Loucy (cell line): ENCODE measurements around the gene PECR.
A peak's percentile ranks its signal among the peaks of the same experiment; 100 is the strongest.

ENCODE experiments used
- H2AFZ ChIP-seq: fragments of 200-600 bp; sonication (generic); 2 replicates; pipeline ENCODE4 v1.6.0; 2016; ENCODE audit warnings: antibody characterized with exemption, mild to moderate bottlenecking, low read length, moderate library complexity
- H3F3A ChIP-seq: fragments of 200-600 bp; 2 replicates; pipeline ENCODE4 v1.6.0; 2016; ENCODE audit warnings: antibody characterized with exemption, low read depth, mild to moderate bottlenecking
- H3K27me3 ChIP-seq: fragments of 200-600 bp; sonication (generic); 2 replicates; pipeline ENCODE4 v1.6.1; 2014; ENCODE audit warnings: low read length, mild to moderate bottlenecking; ENCODE audit not compliant: insufficient read depth, poor library complexity, severe bottlenecking
- H3K36me3 ChIP-seq: fragments of 200-600 bp; sonication (generic); 2 replicates; pipeline ENCODE4 v1.6.1; 2016; ENCODE audit warnings: low read length; ENCODE audit not compliant: insufficient read depth
- H3K4me1 ChIP-seq: fragments of 200-600 bp; sonication (generic); 2 replicates; pipeline ENCODE4 v1.5.1; 2014; ENCODE audit warnings: low read length, mild to moderate bottlenecking; ENCODE audit not compliant: insufficient read depth, poor library complexity, severe bottlenecking
- H3K4me2 ChIP-seq: fragments of 200-600 bp; sonication (generic); 2 replicates; pipeline ENCODE4 v1.6.0; 2014; ENCODE audit warnings: antibody characterized with exemption, low read length, low read depth, mild to moderate bottlenecking; ENCODE audit not compliant: poor library complexity, severe bottlenecking
- H3K4me3 ChIP-seq: fragments of 200-600 bp; sonication (generic); 2 replicates; pipeline ENCODE4 v1.5.1; 2014; ENCODE audit warnings: low read length, mild to moderate bottlenecking, mixed read lengths; ENCODE audit not compliant: poor library complexity, severe bottlenecking
- H3K79me2 ChIP-seq: fragments of 200-600 bp; sonication (generic); 2 replicates; pipeline ENCODE4 v1.6.1; 2014; ENCODE audit warnings: low read length; ENCODE audit not compliant: insufficient read depth
- H3K9ac ChIP-seq: fragments of 200-600 bp; sonication (generic); 2 replicates; pipeline ENCODE4 v1.6.0; 2014; ENCODE audit warnings: mild to moderate bottlenecking, low read depth, low read length, moderate library complexity; ENCODE audit not compliant: poor library complexity, severe bottlenecking
- H3K9me2 ChIP-seq: fragments of 200-600 bp; sonication (generic); replicated peaks from 2 replicates; pipeline ENCODE4 v1.6.1; 2016; ENCODE audit warnings: low read depth, low read length, mixed read lengths
- H3K9me3 ChIP-seq: fragments of 200-600 bp; sonication (generic); 2 replicates; pipeline ENCODE4 v1.6.1; 2014; ENCODE audit warnings: mild to moderate bottlenecking, antibody characterized with exemption, low read length, low read depth; ENCODE audit not compliant: insufficient read depth
- H4K20me1 ChIP-seq: fragments of 200-600 bp; sonication (generic); 2 replicates; pipeline ENCODE4 v1.6.0; 2014; ENCODE audit warnings: antibody characterized with exemption, low read length, mild to moderate bottlenecking; ENCODE audit not compliant: insufficient read depth, poor library complexity, severe bottlenecking
- EZH2phosphoT487 ChIP-seq: fragments of 200-600 bp; IDR thresholded peaks from 2 replicates; pipeline ENCODE4 v1.6.1; 2018; ENCODE audit warnings: antibody characterized with exemption, mild to moderate bottlenecking, moderate library complexity, borderline replicate concordance
- TF ChIP-seq, protein P1 (sequence below): fragments of 200-600 bp; sonication (generic); conservative IDR thresholded peaks from 2 replicates; pipeline ENCODE4 v1.5.1; 2014; ENCODE audit warnings: mild to moderate bottlenecking, antibody characterized with exemption, low read length

PECR gene

GRCh38 chr2:216059233-216059834 is 22.3 kb downstream of the PECR start:
- TF ChIP-seq EZH2phosphoT487: no peak
- TF ChIP-seq, protein P1, sequence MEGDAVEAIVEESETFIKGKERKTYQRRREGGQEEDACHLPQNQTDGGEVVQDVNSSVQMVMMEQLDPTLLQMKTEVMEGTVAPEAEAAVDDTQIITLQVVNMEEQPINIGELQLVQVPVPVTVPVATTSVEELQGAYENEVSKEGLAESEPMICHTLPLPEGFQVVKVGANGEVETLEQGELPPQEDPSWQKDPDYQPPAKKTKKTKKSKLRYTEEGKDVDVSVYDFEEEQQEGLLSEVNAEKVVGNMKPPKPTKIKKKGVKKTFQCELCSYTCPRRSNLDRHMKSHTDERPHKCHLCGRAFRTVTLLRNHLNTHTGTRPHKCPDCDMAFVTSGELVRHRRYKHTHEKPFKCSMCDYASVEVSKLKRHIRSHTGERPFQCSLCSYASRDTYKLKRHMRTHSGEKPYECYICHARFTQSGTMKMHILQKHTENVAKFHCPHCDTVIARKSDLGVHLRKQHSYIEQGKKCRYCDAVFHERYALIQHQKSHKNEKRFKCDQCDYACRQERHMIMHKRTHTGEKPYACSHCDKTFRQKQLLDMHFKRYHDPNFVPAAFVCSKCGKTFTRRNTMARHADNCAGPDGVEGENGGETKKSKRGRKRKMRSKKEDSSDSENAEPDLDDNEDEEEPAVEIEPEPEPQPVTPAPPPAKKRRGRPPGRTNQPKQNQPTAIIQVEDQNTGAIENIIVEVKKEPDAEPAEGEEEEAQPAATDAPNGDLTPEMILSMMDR: peak; percentile 49; the same call in 1 of the 2 replicates
- Histone ChIP-seq H3F3A (no peaks in the 10 kb centered on the region), H3K4me1 (no peaks in the 10 kb centered on the region), H2AFZ (no peak overlapping the region), H3K9me2 (no peaks in the 10 kb centered on the region), H3K27me3 (no peaks in the 10 kb centered on the region), H3K79me2 (no peaks in the 10 kb centered on the region), H3K4me3 (no peak overlapping the region), H3K36me3 (peaks cover 5% of the 10 kb centered on the region; the same call in 1 of the 2 replicates), H3K9ac (no peak overlapping the region), H3K4me2 (no peak overlapping the region), H4K20me1 (no peaks in the 10 kb centered on the region), H3K9me3 (no peaks in the 10 kb centered on the region)

GRCh38 chr2:216057688-216058193 is 23.9 kb downstream of the PECR start:
- Histone ChIP-seq H3F3A (no peaks in the 10 kb centered on the region), H3K4me1 (no peaks in the 10 kb centered on the region), H3K4me3 (no peak overlapping the region), H4K20me1 (no peaks in the 10 kb centered on the region), H3K9ac (no peak overlapping the region), H3K79me2 (no peaks in the 10 kb centered on the region), H3K27me3 (no peaks in the 10 kb centered on the region), H2AFZ (no peak overlapping the region), H3K36me3 (peaks cover 2% of the 10 kb centered on the region; the same call in 1 of the 2 replicates), H3K4me2 (no peak overlapping the region), H3K9me3 (no peaks in the 10 kb centered on the region), H3K9me2 (no peaks in the 10 kb centered on the region)
- TF ChIP-seq EZH2phosphoT487: no peak
- TF ChIP-seq, protein P1: no peak

- H4K20me1 ChIP-seq: no peaks in the 10 kb centered on the region
- H3K9me3 ChIP-seq: no peaks in the 10 kb centered on the region
- H3K79me2 ChIP-seq: no peaks in the 10 kb centered on the region
- no peaks in the 10 kb centered on the region for H3F3A ChIP-seq
- no peaks in the 10 kb centered on the region for H3K4me1 ChIP-seq
- no peaks in the 10 kb centered on the region for H3K9me2 ChIP-seq
- H3K4me3 ChIP-seq: no peak overlapping the region
- H2AFZ ChIP-seq: no peak overlapping the region
- TF ChIP-seq EZH2phosphoT487: no peak
- TF ChIP-seq, protein P1: no peak
- H3K27me3 ChIP-seq: no peaks in the 10 kb centered on the region
- no peak overlapping the region for H3K4me2 ChIP-seq
- no peak overlapping the region for H3K9ac ChIP-seq
- peaks cover 2% of the 10 kb centered on the region; the same call in 1 of the 2 replicates for H3K36me3 ChIP-seq
These were observed 24.9 kb downstream of the PECR start for GRCh38 chr2:216056739-216057138.
